Measurements from ENCODE around the gene CCDC180. TPM values are rescaled to one million over a fixed set of nuclear protein-coding genes. Genes with fewer than 3 reads are reported as not detected.
"Not testable (repeated sequence)": the region's sequence is repeated elsewhere in the genome, so short reads cannot be mapped to it uniquely, and the experiment has no call there.

CCDC180 gene
- 1 to 10 TPM; 5.2 to 8.2 TPM for total RNA-seq

GRCh38 chr9:97307500-97308163 is at the start of gene CCDC180:
CCDC180 (plus strand) TSS chr9:97307659; CDS start chr9:97308064, 405 bp downstream.
- Histone ChIP-seq H3K27ac (no peak within 1 kb of the TSS), H3K27me3 (no peaks in the 10 kb centered on the region), H3K9me3 (no peaks in the 10 kb centered on the region), H3K36me3 (replicated peaks in 1 of 2; ENCODE audit: insufficient read depth in 1 of 2, low read depth in 2 of 2) (no peaks in the 10 kb centered on the region), H3K4me3 (no peak within 1 kb of the TSS), H3K4me1 (peaks cover 10% of the 10 kb centered on the region)
- 39 to 50% methylated on average over 27 to 42 of the region's 42 CpGs for WGBS, 2 donors
- DNase-seq (peak in 2 of 4 donors; percentile 24 to 33), ATAC-seq (peak; percentile 36)
- intact Hi-C loops (cut with DNase I): no loop called here
- no peak for TF ChIP-seq POLR2A (IDR thresholded peaks at IDR 0.05)

- 66 to 68% methylated on average over 4 of the region's 4 CpGs for WGBS, 2 donors
- intact Hi-C loops (cut with DNase I); H3K27me3 ChIP-seq; DNase-seq; H3K4me3 ChIP-seq; H3K4me1 ChIP-seq; H3K36me3 ChIP-seq (replicated peaks in 1 of 2; ENCODE audit: insufficient read depth in 1 of 2, low read depth in 2 of 2); H3K9me3 ChIP-seq: not testable (repeated sequence)
- H3K27ac ChIP-seq: peak overlapping the region in 1 of 4 donors; percentile 40
- peak; percentile 50 for ATAC-seq
Observed at GRCh38 chr9:97259834-97260514, 47.5 kb upstream of the CCDC180 start.

- H3K4me3 ChIP-seq: no peak overlapping the region
- no peak overlapping the region for H3K27ac ChIP-seq
- H3K36me3 ChIP-seq (replicated peaks in 1 of 2; ENCODE audit: insufficient read depth in 1 of 2, low read depth in 2 of 2): no peaks in the 10 kb centered on the region
- intact Hi-C loops (cut with DNase I): no loop called here
- DNase-seq: no peak
- H3K9me3 ChIP-seq: no peaks in the 10 kb centered on the region
- 93% methylated on average over 16 to 24 of the region's 29 CpGs for WGBS, 2 donors
- TF ChIP-seq POLR2A (IDR thresholded peaks at IDR 0.05): no peak
- no peak for TF ChIP-seq CTCF (IDR thresholded peaks at IDR 0.05)
- H3K27me3 ChIP-seq: no peaks in the 10 kb centered on the region
- H3K4me1 ChIP-seq: no peaks in the 10 kb centered on the region
- ATAC-seq: no peak
Observed at GRCh38 chr9:97271292-97271691, 36.2 kb upstream of the CCDC180 start.

DNA sequence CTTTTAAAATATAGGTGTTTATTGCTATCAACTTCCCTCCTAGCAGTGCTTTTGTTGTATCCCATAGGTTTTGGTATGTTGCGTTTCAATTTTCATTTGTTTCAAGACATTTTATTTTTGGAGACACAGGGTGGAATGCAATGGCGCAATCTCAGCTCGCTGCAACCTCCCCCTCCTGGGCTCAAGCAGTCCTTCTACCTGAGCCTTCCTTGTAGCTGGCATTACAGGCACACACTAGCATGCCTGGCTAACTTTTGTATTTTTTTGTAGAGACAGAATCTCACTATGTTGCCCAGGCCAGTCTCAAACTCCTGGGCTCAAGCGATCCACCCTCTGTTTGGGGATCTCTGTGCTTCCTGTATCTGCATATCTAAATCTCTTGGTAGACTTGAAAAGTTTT is 35.4 kb upstream of the CCDC180 start:
- H3K36me3 ChIP-seq (replicated peaks in 1 of 2; ENCODE audit: insufficient read depth in 1 of 2, low read depth in 2 of 2): no peaks in the 10 kb centered on the region
- no peaks in the 10 kb centered on the region for H3K9me3 ChIP-seq
- no peak overlapping the region for H3K4me3 ChIP-seq
- TF ChIP-seq CTCF (IDR thresholded peaks at IDR 0.05): no peak
- TF ChIP-seq POLR2A (IDR thresholded peaks at IDR 0.05): no peak
- WGBS, 2 donors: 95 to 98% methylated on average over 4 of the region's 4 CpGs
- no peaks in the 10 kb centered on the region for H3K4me1 ChIP-seq
- no peak overlapping the region for H3K27ac ChIP-seq
- no peaks in the 10 kb centered on the region for H3K27me3 ChIP-seq
- DNase-seq (no peak), ATAC-seq (no peak)
- intact Hi-C loops (cut with DNase I): no loop called here

- no peaks in the 10 kb centered on the region for H3K9me3 ChIP-seq
- ATAC-seq (no peak), DNase-seq (no peak)
- intact Hi-C loops (cut with DNase I): no loop called here
- no peak overlapping the region for H3K27ac ChIP-seq
- peaks cover 9 to 12% of the 10 kb centered on the region in 2 donors for H3K36me3 ChIP-seq (replicated peaks in 1 of 2; ENCODE audit: insufficient read depth in 1 of 2, low read depth in 2 of 2)
- 77 to 89% methylated on average over 1 to 6 of the region's 6 CpGs for WGBS, 2 donors
- no peak overlapping the region for H3K4me3 ChIP-seq
- H3K4me1 ChIP-seq: no peaks in the 10 kb centered on the region
- H3K27me3 ChIP-seq: no peaks in the 10 kb centered on the region
- no peak for TF ChIP-seq POLR2A (IDR thresholded peaks at IDR 0.05)
- no peak for TF ChIP-seq CTCF (IDR thresholded peaks at IDR 0.05)
Observed at GRCh38 chr9:97276310-97276852, 31.1 kb upstream of the CCDC180 start.

All from body of pancreas (tissue), 4 donors.